Keratinocyte (primary cell): ENCODE measurements around the gene DNAJC18. TPM values are rescaled to one million over a fixed set of nuclear protein-coding genes. Genes with fewer than 3 reads are reported as not detected.

Source experiments
- DNase-seq: peaks from one replicate; pipeline ENCODE4 v3.0.0-alpha.2; 2011; ENCODE audit warnings: low read depth, missing footprints, low spot score
- FAIRE-seq: peaks from 2 replicates; lab custom pipeline; 2011; peaks lifted over from hg19 to GRCh38; lab: Jason Lieb, UNC
- H2AFZ ChIP-seq: 2 replicates; pipeline ENCODE4 v1.6.0; 2012; ENCODE audit warnings: low read length, control low read depth, inconsistent platforms; ENCODE audit not compliant: control insufficient read depth
- H3K27ac ChIP-seq: 2 replicates; pipeline ENCODE4 v1.5.1; 2011; ENCODE audit warnings: low read length; ENCODE audit not compliant: control insufficient read depth, insufficient read depth
- H3K27me3 ChIP-seq: 3 replicates; pipeline ENCODE4 v1.6.0; 2011; ENCODE audit warnings: low read length; ENCODE audit not compliant: control insufficient read depth, insufficient read depth; ENCODE audit errors: extremely low read depth
- H3K36me3 ChIP-seq, 2 experiments: 2 replicates in 1 of 2; 3 replicates in 1 of 2; pipeline ENCODE4 v1.5.1; 2011; ENCODE audit warnings: low read length in 2 of 2, mild to moderate bottlenecking in 1 of 2; ENCODE audit not compliant: control insufficient read depth in 2 of 2, insufficient read depth in 2 of 2; ENCODE audit errors: extremely low read depth in 1 of 2
- H3K4me1 ChIP-seq: 3 replicates; pipeline ENCODE4 v1.5.1; 2011; ENCODE audit warnings: low read length; ENCODE audit not compliant: control insufficient read depth, insufficient read depth; ENCODE audit errors: extremely low read depth
- H3K4me2 ChIP-seq: 3 replicates; pipeline ENCODE4 v1.6.0; 2011; ENCODE audit warnings: low read depth, low read length; ENCODE audit not compliant: control insufficient read depth, insufficient read depth; ENCODE audit errors: extremely low read depth
- H3K4me3 ChIP-seq, 3 experiments: fragments of 200-600 bp in 1 of 3; sonication (generic) in 1 of 3; 2 replicates in 2 of 3; 3 replicates in 1 of 3; pipeline ENCODE4 v1.5.1; 2011 to 2016; ENCODE audit warnings: low read length in 3 of 3, mild to moderate bottlenecking in 3 of 3, control low read depth in 2 of 3, inconsistent platforms in 1 of 3, low read depth in 1 of 3, mixed read lengths in 1 of 3, mixed run types in 1 of 3, moderate library complexity in 1 of 3; ENCODE audit not compliant: control insufficient read depth in 2 of 3, insufficient read depth in 2 of 3; ENCODE audit errors: extremely low read depth in 1 of 3
- H3K79me2 ChIP-seq: 2 replicates; pipeline ENCODE4 v1.6.0; 2012; ENCODE audit warnings: low read length; ENCODE audit not compliant: control insufficient read depth, insufficient read depth
- H3K9ac ChIP-seq: 3 replicates; pipeline ENCODE4 v1.6.0; 2011; ENCODE audit warnings: low read length; ENCODE audit not compliant: control insufficient read depth, insufficient read depth; ENCODE audit errors: extremely low read depth
- H3K9me1 ChIP-seq: 3 replicates; pipeline ENCODE4 v1.6.0; 2011; ENCODE audit warnings: low read length; ENCODE audit not compliant: control insufficient read depth, insufficient read depth; ENCODE audit errors: extremely low read depth
- H3K9me3 ChIP-seq: 2 replicates; pipeline ENCODE4 v1.5.1; 2012; ENCODE audit warnings: low read depth, low read length; ENCODE audit not compliant: control insufficient read depth
- H4K20me1 ChIP-seq: 3 replicates; pipeline ENCODE4 v1.6.0; 2011; ENCODE audit warnings: low read length; ENCODE audit not compliant: control insufficient read depth, insufficient read depth; ENCODE audit errors: extremely low read depth
- CTCF ChIP-seq, 3 experiments: IDR thresholded peaks in 1 of 3; conservative IDR thresholded peaks in 1 of 3; optimal IDR thresholded peaks in 1 of 3; 2 replicates in 2 of 3; 3 replicates in 1 of 3; pipeline versions ENCODE3 to v1.5.1; 2011; ENCODE audit warnings: low read length in 3 of 3, mild to moderate bottlenecking in 3 of 3, moderate library complexity in 2 of 3, control low read depth in 1 of 3, inconsistent platforms in 1 of 3; ENCODE audit not compliant: insufficient read depth in 2 of 3; ENCODE audit errors: extremely low read depth in 1 of 3
- EZH2 ChIP-seq: IDR thresholded peaks from one replicate; pipeline ENCODE4 v1.6.1; 2012; ENCODE audit warnings: inconsistent platforms, mild to moderate bottlenecking, low read length, moderate library complexity
- dilution Hi-C: fragments of 300-500 bp; cut with MboI; formaldehyde crosslinking; loops from one replicate; pipeline ENCODE4 v1.7.0; 2020; ENCODE audit warnings: low sequenced_read_pairs; ENCODE audit not compliant: extremely low pct_ligation_motif_present
- polyA plus RNA-seq, 5 experiments: library from polyadenylated mRNA; depleted of rRNA in 3 of 5; stranded (reverse) in 3 of 5; stranded (forward) in 1 of 5; unstranded in 1 of 5; fragments of >200 nt; gene quantifications; 1 replicate in 1 of 5; 2 replicates in 3 of 5; 3 replicates in 1 of 5; pipeline versions ENCODE4 v1.2.1 to v1.2.3, GENCODE V29; 2011 to 2012; ENCODE audit warnings: missing spikeins in 2 of 5, low read depth in 1 of 5, low replicate concordance in 1 of 5

The DNAJC18 gene
- polyA plus RNA-seq, 1 donor (not counting 4 experiments of a cell fraction or from before 2014, with no cell fraction given): 6.6 TPM

GRCh38 chr5:139392324-139392677 is 47.0 kb downstream of the DNAJC18 start:
- Histone ChIP-seq H2AFZ (peak overlapping the region; percentile 33), H3K9ac (peak overlapping the region; percentile 93)
- no peak for FAIRE-seq

GRCh38 chr5:139391570-139392323 is 47.6 kb downstream of the DNAJC18 start:
- dilution Hi-C loops: no loop called here
- peak overlapping the region; percentile 93 for H3K9ac ChIP-seq
- H3K9me3 ChIP-seq: no peaks in the 10 kb centered on the region
- H3K4me2 ChIP-seq: peak overlapping the region; percentile 90
- DNase-seq (peak; percentile 98), FAIRE-seq (peak; percentile 91)
- no peaks in the 10 kb centered on the region for H3K9me1 ChIP-seq
- no peak for TF ChIP-seq EZH2
- no peak for TF ChIP-seq CTCF (optimal IDR thresholded peaks at IDR 0.05 in 1 of 3, IDR thresholded peaks at IDR 0.05 in 1 of 3, conservative IDR thresholded peaks at IDR 0.05 in 1 of 3; ENCODE audit: extremely low read depth in 1 of 3, insufficient read depth in 2 of 3, low read length in 3 of 3)
- peaks cover 0 to 4% of the 10 kb centered on the region in 2 experiments for H3K36me3 ChIP-seq
- H3K4me3 ChIP-seq: peak overlapping the region; percentile 69 to 92 (median 84)
- no peaks in the 10 kb centered on the region for H4K20me1 ChIP-seq
- H3K4me1 ChIP-seq: peaks cover 19% of the 10 kb centered on the region
- H3K27ac ChIP-seq: peak overlapping the region; percentile 91
- H3K27me3 ChIP-seq: no peaks in the 10 kb centered on the region
- peaks cover 15% of the 10 kb centered on the region for H3K79me2 ChIP-seq
- peak overlapping the region; percentile 85 for H2AFZ ChIP-seq

More at GRCh38 chr5:139392324-139392677, 47.0 kb downstream of the DNAJC18 start:
- dilution Hi-C loops: no loop called here
- peak overlapping the region; percentile 91 for H3K27ac ChIP-seq
- DNase-seq: no peak
- H3K4me3 ChIP-seq: peak overlapping the region; percentile 69 to 92 (median 84)
- H3K9me3 ChIP-seq: no peaks in the 10 kb centered on the region
- no peaks in the 10 kb centered on the region for H3K9me1 ChIP-seq
- TF ChIP-seq CTCF (optimal IDR thresholded peaks at IDR 0.05 in 1 of 3, IDR thresholded peaks at IDR 0.05 in 1 of 3, conservative IDR thresholded peaks at IDR 0.05 in 1 of 3; ENCODE audit: extremely low read depth in 1 of 3, insufficient read depth in 2 of 3, low read length in 3 of 3) (no peak), EZH2 (no peak)
- H3K36me3 ChIP-seq: peaks cover 0 to 4% of the 10 kb centered on the region in 2 experiments
- H3K4me1 ChIP-seq: peaks cover 19% of the 10 kb centered on the region
- H4K20me1 ChIP-seq: no peaks in the 10 kb centered on the region
- H3K4me2 ChIP-seq: peak overlapping the region; percentile 90
- peaks cover 15% of the 10 kb centered on the region for H3K79me2 ChIP-seq
- no peaks in the 10 kb centered on the region for H3K27me3 ChIP-seq
